IMR-90 (cell line): ENCODE measurements around the gene LLPH. TPM values are rescaled to one million over a fixed set of nuclear protein-coding genes. Genes with fewer than 3 reads are reported as not detected.

Experiments used
- ATAC-seq: fragments of 200-7000 bp; cut with Tn5 transposase; 2 replicates; pipeline ENCODE4 v1.9.1; 2020; ENCODE audit warnings: low read depth, mild to moderate bottlenecking, moderate library complexity
- BruUV-seq: library from RNA; stranded (reverse); fragments of 400-500 nt; replicated peaks from 2 replicates; lab custom pipeline; 2021; lab: Mats Ljungman, UMichigan
- CTCF ChIA-PET: fragments of 300-600 bp; formaldehyde crosslinking; extraction: SDS; loops from one replicate; lab custom pipeline; 2021; ENCODE audit warnings: antibody characterized with exemption; lab: Yijun Ruan, JAX
- POLR2A ChIA-PET: fragments of 300-600 bp; sonication (Branson Sonifier 250); formaldehyde crosslinking; loops from one replicate; lab custom pipeline; 2022; ENCODE audit warnings: antibody characterized with exemption; ENCODE audit not compliant: unreplicated experiment; lab: Charles Lee
- DNase-seq: peaks from one replicate; pipeline ENCODE4 v3.0.0; 2013
- H2AFZ ChIP-seq: replicated peaks from 2 replicates; pipeline ENCODE3; 2013; ENCODE audit warnings: low read length, mild to moderate bottlenecking; ENCODE audit not compliant: poor library complexity
- H2AK5ac ChIP-seq: 2 replicates; pipeline ENCODE4 v1.6.1; 2013; ENCODE audit warnings: low read depth, low read length, inconsistent platforms
- H2AK9ac ChIP-seq: replicated peaks from 2 replicates; pipeline ENCODE3; 2013; ENCODE audit warnings: mild to moderate bottlenecking, low read depth, low read length, moderate library complexity; ENCODE audit not compliant: poor library complexity
- H2BK120ac ChIP-seq: 2 replicates; pipeline ENCODE4 v1.6.1; 2013; ENCODE audit warnings: low read depth, low read length, inconsistent platforms
- H2BK15ac ChIP-seq: 3 replicates; pipeline ENCODE4 v1.6.1; 2013; ENCODE audit warnings: low read depth, low read length, inconsistent platforms
- H2BK20ac ChIP-seq: 2 replicates; pipeline ENCODE4 v1.6.1; 2013; ENCODE audit warnings: low read depth, mild to moderate bottlenecking, inconsistent platforms, low read length, moderate library complexity
- H2BK5ac ChIP-seq: 2 replicates; pipeline ENCODE4 v1.6.1; 2013; ENCODE audit warnings: mild to moderate bottlenecking, low read depth, low read length, inconsistent platforms; ENCODE audit not compliant: poor library complexity, severe bottlenecking
- H3K14ac ChIP-seq: replicated peaks from 2 replicates; pipeline ENCODE4 v1.6.1; 2013; ENCODE audit warnings: low read depth, low read length, inconsistent platforms
- H3K18ac ChIP-seq: 2 replicates; pipeline ENCODE4 v1.6.1; 2013; ENCODE audit warnings: low read depth, low read length, control low read depth
- H3K23ac ChIP-seq: 2 replicates; pipeline ENCODE4 v1.6.1; 2013; ENCODE audit warnings: low read depth, low read length, inconsistent platforms
- H3K27ac ChIP-seq: 2 replicates; pipeline ENCODE4 v1.5.1; 2013; ENCODE audit warnings: mild to moderate bottlenecking, control low read depth, low read length; ENCODE audit not compliant: insufficient read depth
- H3K27me3 ChIP-seq: 2 replicates; pipeline ENCODE4 v1.6.1; 2013; ENCODE audit warnings: low read length; ENCODE audit not compliant: control insufficient read depth, insufficient read depth
- H3K36me3 ChIP-seq: 2 replicates; pipeline ENCODE4 v1.6.1; 2013; ENCODE audit warnings: low read length, mixed read lengths; ENCODE audit not compliant: control insufficient read depth, insufficient read depth
- H3K4ac ChIP-seq: 2 replicates; pipeline ENCODE4 v1.6.1; 2013; ENCODE audit warnings: low read depth, low read length, inconsistent platforms
- H3K4me1 ChIP-seq: 2 replicates; pipeline ENCODE4 v1.6.1; 2013; ENCODE audit warnings: low read length, mixed read lengths; ENCODE audit not compliant: control insufficient read depth, insufficient read depth
- H3K4me2 ChIP-seq: 2 replicates; pipeline ENCODE4 v1.6.1; 2013; ENCODE audit warnings: low read depth, mild to moderate bottlenecking, control low read depth, low read length, moderate library complexity
- H3K4me3 ChIP-seq: 2 replicates; pipeline ENCODE4 v1.5.1; 2013; ENCODE audit warnings: low read depth, mild to moderate bottlenecking, control low read depth, low read length, moderate library complexity; ENCODE audit not compliant: insufficient read depth
- H3K56ac ChIP-seq: 2 replicates; pipeline ENCODE4 v1.6.1; 2013; ENCODE audit warnings: low read length, inconsistent platforms; ENCODE audit not compliant: insufficient read depth; ENCODE audit errors: extremely low read depth
- H3K79me1 ChIP-seq, 2 experiments: 2 replicates each; pipeline ENCODE4 v1.6.1; 2013; ENCODE audit warnings: low read length in 2 of 2, inconsistent platforms in 1 of 2, low read depth in 1 of 2
- H3K9ac ChIP-seq: 2 replicates; pipeline ENCODE4 v1.6.1; 2013; ENCODE audit warnings: low read depth, low read length, control low read depth
- H3K9me1 ChIP-seq: 2 replicates; pipeline ENCODE4 v1.6.1; 2013; ENCODE audit warnings: low read length, inconsistent platforms; ENCODE audit not compliant: insufficient read depth
- H3K9me3 ChIP-seq: 2 replicates; pipeline ENCODE4 v1.6.1; 2013; ENCODE audit warnings: low read length; ENCODE audit not compliant: control insufficient read depth, insufficient read depth
- H4K20me1 ChIP-seq: 2 replicates; pipeline ENCODE4 v1.6.1; 2013; ENCODE audit warnings: low read length, inconsistent platforms; ENCODE audit not compliant: insufficient read depth
- H4K5ac ChIP-seq: 2 replicates; pipeline ENCODE4 v1.6.1; 2013; ENCODE audit warnings: mild to moderate bottlenecking, low read depth, low read length, control low read depth
- H4K8ac ChIP-seq, 2 experiments: 2 replicates each; pipeline ENCODE4 v1.6.1; 2013; ENCODE audit warnings: low read depth in 2 of 2, low read length in 2 of 2, control low read depth in 1 of 2, inconsistent platforms in 1 of 2
- H4K91ac ChIP-seq: 2 replicates; pipeline ENCODE4 v1.6.1; 2013; ENCODE audit warnings: low read depth, low read length, inconsistent platforms; ENCODE audit not compliant: insufficient read depth
- BHLHE40 ChIP-seq: fragments of 150-350 bp; IDR thresholded peaks from 2 replicates; pipeline ENCODE4 v1.6.1; 2016; ENCODE audit warnings: mild to moderate bottlenecking, low read depth, low read length
- CEBPB ChIP-seq: IDR thresholded peaks from 2 replicates; pipeline ENCODE4 v1.6.1; 2012; ENCODE audit warnings: low read depth, low read length, improper control_type of control experiment
- CHD1 ChIP-seq: IDR thresholded peaks from 2 replicates; pipeline ENCODE4 v1.6.1; 2012; ENCODE audit warnings: low read depth, low read length, improper control_type of control experiment
- FOS ChIP-seq: fragments of 150-350 bp; IDR thresholded peaks from 2 replicates; pipeline ENCODE4 v1.6.1; 2016; ENCODE audit warnings: low read depth, low read length
- MAFK ChIP-seq: IDR thresholded peaks from 2 replicates; pipeline ENCODE4 v1.6.1; 2012; ENCODE audit warnings: low read depth, low read length, improper control_type of control experiment
- MAZ ChIP-seq: IDR thresholded peaks from 2 replicates; pipeline ENCODE4 v1.6.1; 2012; ENCODE audit warnings: low read depth, mild to moderate bottlenecking, low read length, improper control_type of control experiment, moderate library complexity, borderline replicate concordance
- MXI1 ChIP-seq: IDR thresholded peaks from 2 replicates; pipeline ENCODE4 v1.6.1; 2012; ENCODE audit warnings: low read depth, mild to moderate bottlenecking, low read length, moderate library complexity, borderline replicate concordance
- POLR2A ChIP-seq: IDR thresholded peaks from 2 replicates; pipeline ENCODE4 v1.6.1; 2012; ENCODE audit warnings: mild to moderate bottlenecking, low read depth, low read length
- RAD21 ChIP-seq: IDR thresholded peaks from 2 replicates; pipeline ENCODE4 v1.6.1; 2012; ENCODE audit warnings: low read length, improper control_type of control experiment
- RCOR1 ChIP-seq: IDR thresholded peaks from 2 replicates; pipeline ENCODE4 v1.6.1; 2012; ENCODE audit warnings: mild to moderate bottlenecking, low read length, improper control_type of control experiment; ENCODE audit not compliant: insufficient replicate concordance
- RFX5 ChIP-seq: IDR thresholded peaks from 2 replicates; pipeline ENCODE4 v1.8.0; 2012; ENCODE audit warnings: low read depth, mild to moderate bottlenecking, low read length, moderate library complexity
- SMC3 ChIP-seq: fragments of 150-350 bp; IDR thresholded peaks from 2 replicates; pipeline ENCODE4 v1.6.1; 2016; ENCODE audit warnings: low read depth, mild to moderate bottlenecking, antibody characterized with exemption, low read length, moderate library complexity
- WGBS, 2 experiments: methylation state at CpG; one replicate each; pipeline versions ENCODE4 v1.1.5 to v1.1.7; 2013; ENCODE audit warnings: missing lambda C conversion rate in 2 of 2; ENCODE audit not compliant: insufficient read length in 1 of 2; ENCODE audit errors: extremely low coverage in 2 of 2; 5-methylcytosine and 5-hydroxymethylcytosine counted together
- dilution Hi-C: fragments of 300-500 bp; cut with HindIII; formaldehyde crosslinking; loops from one replicate; pipeline ENCODE4 v1.14.3; 2018; ENCODE audit warnings: low sequenced_read_pairs; ENCODE audit not compliant: unreplicated experiment
- in situ Hi-C: fragments of 300-500 bp; cut with MboI; formaldehyde crosslinking; loops from 3 replicates; pipeline ENCODE4 v1.14.3; 2019; ENCODE audit warnings: low sequenced_read_pairs, inconsistent platforms, mixed read lengths
- intact Hi-C: fragments of 100-400 bp; cut with micrococcal nuclease; formaldehyde crosslinking; loops from 2 replicates; pipeline ENCODE4 v1.10.0; 2022
- polyA plus RNA-seq, 3 experiments: library from polyadenylated mRNA; depleted of rRNA; stranded (reverse); fragments of >200 nt; gene quantifications; 2 replicates each; pipeline ENCODE4 v1.2.3, GENCODE V29; 2012; ENCODE audit warnings: low replicate concordance in 1 of 3
- total RNA-seq: library from RNA; depleted of rRNA; stranded (reverse); fragments of >200 nt; gene quantifications from 2 replicates; pipeline ENCODE4 v1.2.3, GENCODE V29; 2012
- TF ChIP-seq, protein P1 (sequence below): conservative IDR thresholded peaks from 2 replicates; pipeline ENCODE4 v1.5.1; 2012; ENCODE audit warnings: mild to moderate bottlenecking, low read depth, low read length, improper control_type of control experiment
- TF ChIP-seq, protein P2 (sequence below): fragments of 150-350 bp; IDR thresholded peaks from 2 replicates; pipeline ENCODE4 v1.6.1; 2016; ENCODE audit warnings: low read depth, mild to moderate bottlenecking, low read length, moderate library complexity, borderline replicate concordance

LLPH gene
- total and polyA plus RNA-seq, 2 of the 4 experiments (the other 2 are of a cell fraction): 2.7 to 17.0 TPM

DNA sequence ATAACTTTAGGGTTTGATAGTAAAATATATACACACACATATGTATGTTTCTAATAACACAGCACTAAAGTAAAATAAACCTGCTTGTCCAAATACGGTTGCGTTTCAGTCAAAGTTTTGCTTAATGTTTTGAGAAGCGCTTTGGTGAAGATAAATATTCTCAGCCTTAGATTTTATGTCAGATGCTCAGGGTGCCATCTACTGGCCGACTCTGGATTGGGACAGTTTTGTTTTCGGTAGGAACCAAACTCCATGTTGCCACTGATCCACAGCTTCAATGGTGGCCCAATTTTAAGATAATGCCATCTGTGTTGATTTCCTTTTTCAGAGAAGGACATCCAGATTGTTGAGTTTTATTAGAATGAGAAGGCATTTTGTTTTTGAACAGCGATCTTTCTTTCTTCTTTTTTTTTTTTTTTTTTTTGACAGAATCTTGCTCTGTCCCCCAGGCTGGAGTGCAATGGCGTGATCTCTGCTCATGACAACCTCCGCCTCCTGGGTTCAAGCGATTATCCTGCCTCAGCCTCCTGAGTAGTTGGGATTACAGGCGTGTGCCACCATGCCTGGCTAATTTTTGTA, 43.1 kb downstream of the LLPH start (continued):
- no peak for TF ChIP-seq FOS
- peak; percentile 30; the same call in 1 of the 2 replicates for TF ChIP-seq POLR2A

DNA sequence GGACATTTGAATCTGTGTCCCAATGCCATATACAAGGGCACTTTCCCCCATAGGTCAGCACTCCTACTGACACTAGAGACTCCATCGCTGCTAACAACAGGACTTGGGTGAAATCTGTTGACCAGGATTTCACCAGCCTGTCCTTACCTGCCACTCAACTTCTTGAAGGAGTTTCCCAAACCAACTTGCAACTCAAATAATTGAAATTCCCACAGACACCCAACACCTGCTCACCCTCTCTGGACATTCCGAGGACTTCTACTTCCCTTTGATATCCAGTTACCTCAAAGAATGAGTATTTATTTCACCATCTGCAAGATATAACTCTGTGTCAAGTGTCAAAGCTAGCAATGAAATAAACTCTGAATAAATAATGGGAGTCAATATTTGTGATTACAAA, 44.6 kb downstream of the LLPH start:
- intact Hi-C loops (loop anchor here (2.0 to 10.0 kb wide), 3 partner anchors 99 to 529 kb away; no protein-coding TSS in a partner anchor), in situ Hi-C loops (loop anchor here (10.0 kb wide), 1 partner anchor 781 kb away; no protein-coding TSS in a partner anchor), dilution Hi-C loops (no loop called here)
- BruUV-seq: no TSS peak
- ATAC-seq (no peak), DNase-seq (no peak)
- Histone ChIP-seq H4K20me1 (no peaks in the 10 kb centered on the region), H4K91ac (no peak overlapping the region), H3K4ac (peak overlapping the region; percentile 15; the same call in 1 of the 2 replicates), H3K56ac (no peak overlapping the region), H3K18ac (no peak overlapping the region), H2AK9ac (no peak overlapping the region), H3K9me1 (no peaks in the 10 kb centered on the region), H2AFZ (no peak overlapping the region), H2BK20ac (no peak overlapping the region), H3K36me3 (no peaks in the 10 kb centered on the region), H3K14ac (no peak overlapping the region), H2BK15ac (peak overlapping the region; percentile 18; the same call in 1 of the 3 replicates), H3K4me3 (no peak overlapping the region), H3K9me3 (peaks cover 2% of the 10 kb centered on the region; the same call in 1 of the 2 replicates), H3K4me2 (no peak overlapping the region), H3K79me1 (no peaks in the 10 kb centered on the region), H2BK5ac (no peak overlapping the region), H2BK120ac (no peak overlapping the region), H3K27me3 (no peaks in the 10 kb centered on the region), H3K27ac (no peak overlapping the region), H3K9ac (no peak overlapping the region), H3K23ac (0 out of 2 replicates have a peak overlapping the region, but pooled peaks have one; percentile 41), H4K5ac (no peak overlapping the region), H2AK5ac (peak overlapping the region; percentile 14; the same call in 1 of the 2 replicates), H3K4me1 (peaks cover 4% of the 10 kb centered on the region; the same call in 1 of the 2 replicates), H4K8ac (no peak overlapping the region)
- 100% methylated on average over 1 of the region's 2 CpGs; no CpG with 5 or more reads in 1 of the 2 experiments for WGBS, 2 experiments
- TF ChIP-seq RCOR1: no peak
- TF ChIP-seq RFX5: no peak
- TF ChIP-seq FOS: no peak
- TF ChIP-seq, protein P1, sequence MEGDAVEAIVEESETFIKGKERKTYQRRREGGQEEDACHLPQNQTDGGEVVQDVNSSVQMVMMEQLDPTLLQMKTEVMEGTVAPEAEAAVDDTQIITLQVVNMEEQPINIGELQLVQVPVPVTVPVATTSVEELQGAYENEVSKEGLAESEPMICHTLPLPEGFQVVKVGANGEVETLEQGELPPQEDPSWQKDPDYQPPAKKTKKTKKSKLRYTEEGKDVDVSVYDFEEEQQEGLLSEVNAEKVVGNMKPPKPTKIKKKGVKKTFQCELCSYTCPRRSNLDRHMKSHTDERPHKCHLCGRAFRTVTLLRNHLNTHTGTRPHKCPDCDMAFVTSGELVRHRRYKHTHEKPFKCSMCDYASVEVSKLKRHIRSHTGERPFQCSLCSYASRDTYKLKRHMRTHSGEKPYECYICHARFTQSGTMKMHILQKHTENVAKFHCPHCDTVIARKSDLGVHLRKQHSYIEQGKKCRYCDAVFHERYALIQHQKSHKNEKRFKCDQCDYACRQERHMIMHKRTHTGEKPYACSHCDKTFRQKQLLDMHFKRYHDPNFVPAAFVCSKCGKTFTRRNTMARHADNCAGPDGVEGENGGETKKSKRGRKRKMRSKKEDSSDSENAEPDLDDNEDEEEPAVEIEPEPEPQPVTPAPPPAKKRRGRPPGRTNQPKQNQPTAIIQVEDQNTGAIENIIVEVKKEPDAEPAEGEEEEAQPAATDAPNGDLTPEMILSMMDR: no peak
- TF ChIP-seq MAFK: no peak
- TF ChIP-seq CHD1: no peak
- no peak for TF ChIP-seq BHLHE40
- TF ChIP-seq MXI1: no peak
- TF ChIP-seq RAD21: no peak
- TF ChIP-seq MAZ: no peak
- TF ChIP-seq, protein P2, sequence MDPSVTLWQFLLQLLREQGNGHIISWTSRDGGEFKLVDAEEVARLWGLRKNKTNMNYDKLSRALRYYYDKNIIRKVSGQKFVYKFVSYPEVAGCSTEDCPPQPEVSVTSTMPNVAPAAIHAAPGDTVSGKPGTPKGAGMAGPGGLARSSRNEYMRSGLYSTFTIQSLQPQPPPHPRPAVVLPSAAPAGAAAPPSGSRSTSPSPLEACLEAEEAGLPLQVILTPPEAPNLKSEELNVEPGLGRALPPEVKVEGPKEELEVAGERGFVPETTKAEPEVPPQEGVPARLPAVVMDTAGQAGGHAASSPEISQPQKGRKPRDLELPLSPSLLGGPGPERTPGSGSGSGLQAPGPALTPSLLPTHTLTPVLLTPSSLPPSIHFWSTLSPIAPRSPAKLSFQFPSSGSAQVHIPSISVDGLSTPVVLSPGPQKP: no peak
- no peak for TF ChIP-seq SMC3
- no peak for TF ChIP-seq CEBPB
- CTCF ChIA-PET: interaction anchor here (1.4 kb wide), 1 partner anchor 484 kb away, joined by 3 read pairs; no protein-coding TSS in a partner anchor
- POLR2A ChIA-PET: no interaction called here
